IMR-90 (cell line): ENCODE results near the gene KIFBP. TPM values are rescaled to one million over a fixed set of nuclear protein-coding genes. Genes with fewer than 3 reads are reported as not detected.

Experiments
- ATAC-seq: fragments of 200-7000 bp; cut with Tn5 transposase; 2 replicates; pipeline ENCODE4 v1.9.1; 2020; ENCODE audit warnings: low read depth, mild to moderate bottlenecking, moderate library complexity
- BruUV-seq: library from RNA; stranded (reverse); fragments of 400-500 nt; replicated peaks from 2 replicates; lab custom pipeline; 2021; lab: Mats Ljungman, UMichigan
- CTCF ChIA-PET: fragments of 300-600 bp; formaldehyde crosslinking; extraction: SDS; loops from one replicate; lab custom pipeline; 2021; ENCODE audit warnings: antibody characterized with exemption; lab: Yijun Ruan, JAX
- POLR2A ChIA-PET: fragments of 300-600 bp; sonication (Branson Sonifier 250); formaldehyde crosslinking; loops from one replicate; lab custom pipeline; 2022; ENCODE audit warnings: antibody characterized with exemption; ENCODE audit not compliant: unreplicated experiment; lab: Charles Lee
- DNase-seq: peaks from one replicate; pipeline ENCODE4 v3.0.0; 2013
- H2AFZ ChIP-seq: replicated peaks from 2 replicates; pipeline ENCODE3; 2013; ENCODE audit warnings: low read length, mild to moderate bottlenecking; ENCODE audit not compliant: poor library complexity
- H2AK5ac ChIP-seq: 2 replicates; pipeline ENCODE4 v1.6.1; 2013; ENCODE audit warnings: low read depth, low read length, inconsistent platforms
- H2AK9ac ChIP-seq: replicated peaks from 2 replicates; pipeline ENCODE3; 2013; ENCODE audit warnings: mild to moderate bottlenecking, low read depth, low read length, moderate library complexity; ENCODE audit not compliant: poor library complexity
- H2BK120ac ChIP-seq: 2 replicates; pipeline ENCODE4 v1.6.1; 2013; ENCODE audit warnings: low read depth, low read length, inconsistent platforms
- H2BK15ac ChIP-seq: 3 replicates; pipeline ENCODE4 v1.6.1; 2013; ENCODE audit warnings: low read depth, low read length, inconsistent platforms
- H2BK20ac ChIP-seq: 2 replicates; pipeline ENCODE4 v1.6.1; 2013; ENCODE audit warnings: low read depth, mild to moderate bottlenecking, inconsistent platforms, low read length, moderate library complexity
- H2BK5ac ChIP-seq: 2 replicates; pipeline ENCODE4 v1.6.1; 2013; ENCODE audit warnings: mild to moderate bottlenecking, low read depth, low read length, inconsistent platforms; ENCODE audit not compliant: poor library complexity, severe bottlenecking
- H3K14ac ChIP-seq: replicated peaks from 2 replicates; pipeline ENCODE4 v1.6.1; 2013; ENCODE audit warnings: low read depth, low read length, inconsistent platforms
- H3K18ac ChIP-seq: 2 replicates; pipeline ENCODE4 v1.6.1; 2013; ENCODE audit warnings: low read depth, low read length, control low read depth
- H3K23ac ChIP-seq: 2 replicates; pipeline ENCODE4 v1.6.1; 2013; ENCODE audit warnings: low read depth, low read length, inconsistent platforms
- H3K27ac ChIP-seq: 2 replicates; pipeline ENCODE4 v1.5.1; 2013; ENCODE audit warnings: mild to moderate bottlenecking, control low read depth, low read length; ENCODE audit not compliant: insufficient read depth
- H3K27me3 ChIP-seq: 2 replicates; pipeline ENCODE4 v1.6.1; 2013; ENCODE audit warnings: low read length; ENCODE audit not compliant: control insufficient read depth, insufficient read depth
- H3K36me3 ChIP-seq: 2 replicates; pipeline ENCODE4 v1.6.1; 2013; ENCODE audit warnings: low read length, mixed read lengths; ENCODE audit not compliant: control insufficient read depth, insufficient read depth
- H3K4ac ChIP-seq: 2 replicates; pipeline ENCODE4 v1.6.1; 2013; ENCODE audit warnings: low read depth, low read length, inconsistent platforms
- H3K4me1 ChIP-seq: 2 replicates; pipeline ENCODE4 v1.6.1; 2013; ENCODE audit warnings: low read length, mixed read lengths; ENCODE audit not compliant: control insufficient read depth, insufficient read depth
- H3K4me2 ChIP-seq: 2 replicates; pipeline ENCODE4 v1.6.1; 2013; ENCODE audit warnings: low read depth, mild to moderate bottlenecking, control low read depth, low read length, moderate library complexity
- H3K4me3 ChIP-seq: 2 replicates; pipeline ENCODE4 v1.5.1; 2013; ENCODE audit warnings: low read depth, mild to moderate bottlenecking, control low read depth, low read length, moderate library complexity; ENCODE audit not compliant: insufficient read depth
- H3K56ac ChIP-seq: 2 replicates; pipeline ENCODE4 v1.6.1; 2013; ENCODE audit warnings: low read length, inconsistent platforms; ENCODE audit not compliant: insufficient read depth; ENCODE audit errors: extremely low read depth
- H3K79me1 ChIP-seq, 2 experiments: 2 replicates each; pipeline ENCODE4 v1.6.1; 2013; ENCODE audit warnings: low read length in 2 of 2, inconsistent platforms in 1 of 2, low read depth in 1 of 2
- H3K9ac ChIP-seq: 2 replicates; pipeline ENCODE4 v1.6.1; 2013; ENCODE audit warnings: low read depth, low read length, control low read depth
- H3K9me1 ChIP-seq: 2 replicates; pipeline ENCODE4 v1.6.1; 2013; ENCODE audit warnings: low read length, inconsistent platforms; ENCODE audit not compliant: insufficient read depth
- H3K9me3 ChIP-seq: 2 replicates; pipeline ENCODE4 v1.6.1; 2013; ENCODE audit warnings: low read length; ENCODE audit not compliant: control insufficient read depth, insufficient read depth
- H4K20me1 ChIP-seq: 2 replicates; pipeline ENCODE4 v1.6.1; 2013; ENCODE audit warnings: low read length, inconsistent platforms; ENCODE audit not compliant: insufficient read depth
- H4K5ac ChIP-seq: 2 replicates; pipeline ENCODE4 v1.6.1; 2013; ENCODE audit warnings: mild to moderate bottlenecking, low read depth, low read length, control low read depth
- H4K8ac ChIP-seq, 2 experiments: 2 replicates each; pipeline ENCODE4 v1.6.1; 2013; ENCODE audit warnings: low read depth in 2 of 2, low read length in 2 of 2, control low read depth in 1 of 2, inconsistent platforms in 1 of 2
- H4K91ac ChIP-seq: 2 replicates; pipeline ENCODE4 v1.6.1; 2013; ENCODE audit warnings: low read depth, low read length, inconsistent platforms; ENCODE audit not compliant: insufficient read depth
- CEBPB ChIP-seq: IDR thresholded peaks from 2 replicates; pipeline ENCODE4 v1.6.1; 2012; ENCODE audit warnings: low read depth, low read length, improper control_type of control experiment
- FOS ChIP-seq: fragments of 150-350 bp; IDR thresholded peaks from 2 replicates; pipeline ENCODE4 v1.6.1; 2016; ENCODE audit warnings: low read depth, low read length
- MAFK ChIP-seq: IDR thresholded peaks from 2 replicates; pipeline ENCODE4 v1.6.1; 2012; ENCODE audit warnings: low read depth, low read length, improper control_type of control experiment
- RFX5 ChIP-seq: IDR thresholded peaks from 2 replicates; pipeline ENCODE4 v1.8.0; 2012; ENCODE audit warnings: low read depth, mild to moderate bottlenecking, low read length, moderate library complexity
- WGBS, 2 experiments: methylation state at CpG; one replicate each; pipeline versions ENCODE4 v1.1.5 to v1.1.7; 2013; ENCODE audit warnings: missing lambda C conversion rate in 2 of 2; ENCODE audit not compliant: insufficient read length in 1 of 2; ENCODE audit errors: extremely low coverage in 2 of 2; 5-methylcytosine and 5-hydroxymethylcytosine counted together
- dilution Hi-C: fragments of 300-500 bp; cut with HindIII; formaldehyde crosslinking; loops from one replicate; pipeline ENCODE4 v1.14.3; 2018; ENCODE audit warnings: low sequenced_read_pairs; ENCODE audit not compliant: unreplicated experiment
- in situ Hi-C: fragments of 300-500 bp; cut with MboI; formaldehyde crosslinking; loops from 3 replicates; pipeline ENCODE4 v1.14.3; 2019; ENCODE audit warnings: low sequenced_read_pairs, inconsistent platforms, mixed read lengths
- intact Hi-C: fragments of 100-400 bp; cut with micrococcal nuclease; formaldehyde crosslinking; loops from 2 replicates; pipeline ENCODE4 v1.10.0; 2022
- polyA plus RNA-seq, 3 experiments: library from polyadenylated mRNA; depleted of rRNA; stranded (reverse); fragments of >200 nt; gene quantifications; 2 replicates each; pipeline ENCODE4 v1.2.3, GENCODE V29; 2012; ENCODE audit warnings: low replicate concordance in 1 of 3
- total RNA-seq: library from RNA; depleted of rRNA; stranded (reverse); fragments of >200 nt; gene quantifications from 2 replicates; pipeline ENCODE4 v1.2.3, GENCODE V29; 2012; rRNA removed

KIFBP gene
- total and polyA plus RNA-seq, 2 of the 4 experiments (the other 2 are of a cell fraction) = 30.6 to 51.3 TPM

DNA sequence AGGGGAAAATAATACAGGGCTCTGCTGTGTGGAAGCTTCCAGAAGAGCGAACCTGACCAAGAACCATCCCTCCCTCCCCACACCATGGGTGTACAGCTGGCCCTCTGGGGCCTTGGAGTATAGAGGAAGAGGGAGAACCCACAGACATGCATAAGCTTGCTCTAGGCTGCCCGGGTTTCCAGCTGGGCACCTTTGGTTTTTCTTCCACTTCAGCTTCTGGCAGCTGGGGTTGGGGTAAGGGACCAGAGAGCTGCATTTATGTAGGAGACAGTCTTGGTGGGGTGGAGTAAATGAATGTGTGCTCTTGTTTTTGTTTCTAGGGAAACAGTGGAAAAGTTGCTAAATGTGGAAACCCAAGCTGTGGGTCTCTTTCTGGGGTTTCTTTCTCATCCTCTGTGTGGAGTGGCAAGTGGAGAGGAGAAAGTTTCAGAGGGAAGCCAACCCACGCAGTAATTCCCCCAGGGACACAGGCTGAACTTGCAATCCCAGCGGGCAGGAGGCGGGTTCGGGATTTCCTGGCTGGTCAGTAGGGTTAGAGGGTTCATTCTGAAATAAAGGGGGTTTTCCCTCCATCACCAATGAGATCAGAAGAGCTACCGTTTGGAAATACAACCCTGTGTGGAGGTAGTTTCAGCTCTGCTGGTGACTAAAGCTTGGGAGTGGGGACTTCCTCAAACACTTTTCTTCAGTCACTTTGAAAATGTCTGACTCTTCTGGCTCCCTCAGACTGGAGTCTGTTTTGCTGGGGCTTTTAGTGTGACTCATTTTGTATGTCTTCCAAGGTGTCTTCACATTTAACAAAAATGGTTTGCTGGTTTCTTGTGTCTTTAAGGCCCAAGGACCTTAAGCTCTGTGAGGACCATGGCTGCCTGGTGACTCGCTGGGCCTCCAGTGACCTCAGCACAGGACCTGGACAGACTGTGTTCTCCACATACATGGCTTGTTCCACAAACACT lies 77.1 kb downstream of the KIFBP start:
- in situ Hi-C loops = no loop called here
- Histone ChIP-seq H3K56ac (peak overlapping the region; percentile 62), H4K91ac (peak overlapping the region; percentile 55), H3K4me1 (peaks cover 22% of the 10 kb centered on the region), H2AFZ (peak overlapping the region; percentile 76), H3K9me3 (no peaks in the 10 kb centered on the region), H3K4ac (peak overlapping the region; percentile 79), H4K8ac (peak overlapping the region; percentile 77 to 91), H3K79me1 (peaks cover 0 to 14% of the 10 kb centered on the region in 2 experiments; a peak in 2 of 4 replicates), H3K4me2 (no peak overlapping the region), H2AK5ac (peak overlapping the region; percentile 88), H3K9me1 (peaks cover 23% of the 10 kb centered on the region), H3K14ac (peak overlapping the region; percentile 75), H2AK9ac (peak overlapping the region; percentile 80), H3K9ac (0 out of 2 replicates have a peak overlapping the region, but pooled peaks have one; percentile 6), H3K23ac (peak overlapping the region; percentile 85), H3K4me3 (no peak overlapping the region), H4K5ac (peak overlapping the region; percentile 17), H3K27ac (peak overlapping the region; percentile 75), H3K27me3 (no peaks in the 10 kb centered on the region), H2BK120ac (peak overlapping the region; percentile 77), H2BK20ac (peak overlapping the region; percentile 96), H3K36me3 (no peaks in the 10 kb centered on the region), H4K20me1 (no peaks in the 10 kb centered on the region), H3K18ac (peak overlapping the region; percentile 62), H2BK15ac (peak overlapping the region; percentile 16), H2BK5ac (peak overlapping the region; percentile 61)
- intact Hi-C loops = no loop called here
- TF ChIP-seq CEBPB (no peak), MAFK (no peak), RFX5 (no peak), FOS (peak; percentile 5; the same call in 1 of the 2 replicates)
- ChIA-PET CTCF (interaction anchor here (0.6 kb wide), 1 partner anchor 19 kb away, joined by 4 read pairs; no protein-coding TSS in a partner anchor), POLR2A (interaction anchor here (0.5 to 0.7 kb wide), 2 partner anchors 13 to 22 kb away, joined by 3 to 5 read pairs; partner anchors contain the start of gene SRGN)
- dilution Hi-C loops = no loop called here
- no TSS peak for BruUV-seq
- ATAC-seq (peak; percentile 15; the same call in 1 of the 2 replicates), DNase-seq (peak; percentile 80)
- WGBS, 2 experiments = no CpG with 5 or more reads among the region's 8 CpGs

Other genes starting within 250 kb of the KIFBP start
- gene STOX1, start 161.3 kb upstream of the KIFBP start, total RNA-seq = under 0.01 and 0.18 TPM in 2 replicates
- 0.03 TPM in 1 of 2 replicates, not detected in the other for gene STOX1, start 161.3 kb upstream of the KIFBP start, polyA plus RNA-seq (2012; rRNA removed)
- 55.7 and 74.2 TPM in 2 replicates for gene DDX50, start 87.5 kb upstream of the KIFBP start, total RNA-seq
- gene DDX50, start 87.5 kb upstream of the KIFBP start, polyA plus RNA-seq (2012; rRNA removed) = 31.1 and 32.5 TPM in 2 replicates
- 73.7 and 109 TPM in 2 replicates for gene DDX21, start 32.6 kb upstream of the KIFBP start, total RNA-seq
- gene DDX21, start 32.6 kb upstream of the KIFBP start, polyA plus RNA-seq (2012; rRNA removed) = 33.9 and 43.2 TPM in 2 replicates
- gene SRGN, start 99.3 kb downstream of the KIFBP start, total RNA-seq = 41.4 and 46.4 TPM in 2 replicates
- gene SRGN, start 99.3 kb downstream of the KIFBP start, polyA plus RNA-seq (2012; rRNA removed) = 29.8 and 33.3 TPM in 2 replicates
- 7.2 and 24.7 TPM in 2 replicates for gene VPS26A, start 135.4 kb downstream of the KIFBP start, total RNA-seq
- 12.9 and 18.7 TPM in 2 replicates for gene VPS26A, start 135.4 kb downstream of the KIFBP start, polyA plus RNA-seq (2012; rRNA removed)
- 22.5 and 24.4 TPM in 2 replicates for gene SUPV3L1, start 191.4 kb downstream of the KIFBP start, total RNA-seq
- gene SUPV3L1, start 191.4 kb downstream of the KIFBP start, polyA plus RNA-seq (2012; rRNA removed) = 22.1 and 26.5 TPM in 2 replicates
- under 0.01 TPM in 1 of 2 replicates, not detected in the other for gene HKDC1, start 231.5 kb downstream of the KIFBP start, total RNA-seq
- gene HKDC1, start 231.5 kb downstream of the KIFBP start, polyA plus RNA-seq (2012; rRNA removed) = 0.03 and 0.07 TPM in 2 replicates